Activated effector memory CD4-positive, alpha-beta T cell treated with Interleukin-2 at 50 U/mL for 16 hours (primary cell): ENCODE results near the gene CASQ2.
"Not testable (repeated sequence)": the region's sequence is repeated elsewhere in the genome, so short reads cannot be mapped to it uniquely, and the experiment has no call there.

Experiments
- DNase-seq: peaks from one replicate; pipeline ENCODE4 v3.0.0-alpha.2; 2020

The CASQ2 gene

GRCh38 chr1:115768549-115768948 lies at the start of gene CASQ2:
Gene CASQ2, minus strand, starts transcription at chr1:115768714. Its CDS starts 173 bp downstream, at chr1:115768541.
- DNase-seq: no peak

DNA sequence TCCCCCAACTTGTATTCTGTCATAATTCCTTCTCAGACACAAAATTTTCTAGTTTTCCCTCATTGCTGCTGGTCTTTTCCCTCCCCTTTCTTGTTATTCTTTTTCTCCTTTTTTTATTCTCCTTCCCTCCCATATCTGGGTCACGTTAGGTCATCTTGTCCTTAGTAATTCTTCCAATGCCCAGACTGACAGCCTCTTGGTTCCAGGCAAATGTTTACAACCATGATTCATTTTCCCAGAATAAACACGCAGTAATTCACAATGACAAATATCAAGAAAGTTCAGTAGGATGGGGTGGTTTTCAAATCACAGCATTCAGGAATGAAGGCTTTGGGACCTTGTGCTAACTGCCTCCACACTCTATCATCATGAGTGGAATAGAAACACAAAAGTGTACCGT lies 47.2 kb upstream of the CASQ2 start:
- no peak for DNase-seq

DNA sequence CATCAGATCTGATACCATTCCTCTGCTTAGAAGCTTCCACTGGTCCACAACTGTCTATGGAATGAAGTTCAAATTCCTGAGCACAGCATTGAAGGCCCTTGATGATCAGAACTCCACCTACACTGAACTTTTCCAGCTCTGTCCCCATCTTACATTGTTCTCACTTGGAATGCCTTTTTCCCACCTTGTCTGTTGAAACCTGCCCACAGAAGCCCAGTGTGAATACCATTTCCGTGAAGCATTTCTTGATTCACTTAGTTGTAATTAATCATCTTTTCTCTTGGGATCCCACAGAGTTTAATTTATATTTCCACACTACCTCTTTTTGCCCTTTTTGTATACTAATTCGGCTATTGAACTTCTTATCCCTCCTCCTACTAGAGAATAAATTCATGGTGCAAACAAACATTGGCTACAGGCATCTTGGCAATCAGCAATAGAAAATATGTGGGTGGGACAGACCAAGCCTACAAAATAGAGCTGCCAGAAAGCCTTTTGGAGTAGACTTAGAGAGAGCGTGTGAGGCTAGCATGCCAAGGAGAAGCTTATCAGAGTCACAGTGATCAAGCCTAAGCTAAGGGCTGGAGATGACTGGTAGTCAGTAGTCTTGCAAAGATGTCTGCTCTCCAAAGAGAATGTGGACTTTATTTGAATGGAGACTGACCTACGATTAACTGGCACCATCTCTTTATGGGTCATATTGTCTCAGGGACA lies 46.3 kb upstream of the CASQ2 start:
- no peak for DNase-seq

DNA sequence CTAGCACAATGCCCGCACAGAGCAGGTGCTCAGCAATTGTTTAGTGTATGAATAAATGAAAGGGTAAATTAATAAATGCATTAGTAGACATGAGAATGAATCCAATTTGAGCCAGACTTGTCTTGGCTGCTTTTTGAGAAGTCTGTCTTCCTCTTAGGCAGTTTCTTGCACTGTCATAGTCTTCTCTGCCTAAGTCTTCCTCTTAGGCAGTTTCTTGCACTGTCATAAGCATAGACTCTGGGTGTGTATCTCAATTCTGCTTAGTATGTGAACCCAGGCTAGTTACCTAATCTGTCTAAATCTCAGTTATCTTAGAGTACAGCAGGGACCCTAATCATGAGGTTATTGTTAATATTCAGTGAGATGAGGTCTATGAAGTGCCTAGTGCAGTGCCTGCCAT lies 45.2 kb upstream of the CASQ2 start:
- DNase-seq: no peak

DNA sequence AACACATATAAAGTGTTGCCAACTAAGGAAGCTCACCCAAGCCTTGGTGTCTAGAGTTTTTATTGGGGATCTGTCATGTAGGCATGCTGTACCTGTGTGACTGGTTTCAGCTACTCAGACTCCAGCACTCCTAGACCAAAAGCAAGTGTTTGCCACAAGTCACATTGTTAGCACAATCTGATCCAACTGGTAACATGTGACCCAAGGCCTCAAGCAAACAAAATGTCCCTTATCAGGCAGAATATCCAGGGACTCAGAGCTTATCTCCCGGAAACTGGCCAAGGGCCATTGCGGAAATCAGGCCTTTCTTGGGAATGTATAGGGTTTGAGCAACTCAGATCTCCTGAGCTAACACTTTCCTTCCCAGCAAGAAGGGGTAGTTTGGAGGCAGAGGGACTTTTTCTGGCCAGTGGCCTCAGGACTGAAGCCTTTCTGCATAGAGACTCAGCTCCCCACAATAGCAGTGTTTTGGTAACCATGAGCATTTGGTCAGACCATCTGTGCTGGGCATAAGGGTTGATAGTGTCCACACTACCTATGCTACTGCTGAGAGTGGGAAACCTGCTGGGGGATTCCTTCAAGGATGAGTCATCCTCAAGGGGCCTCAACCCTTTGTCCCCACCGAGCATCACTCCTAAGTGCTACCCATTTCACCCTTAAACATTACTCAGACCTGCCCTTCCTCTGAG lies 42.8 kb upstream of the CASQ2 start:
- no peak for DNase-seq

DNA sequence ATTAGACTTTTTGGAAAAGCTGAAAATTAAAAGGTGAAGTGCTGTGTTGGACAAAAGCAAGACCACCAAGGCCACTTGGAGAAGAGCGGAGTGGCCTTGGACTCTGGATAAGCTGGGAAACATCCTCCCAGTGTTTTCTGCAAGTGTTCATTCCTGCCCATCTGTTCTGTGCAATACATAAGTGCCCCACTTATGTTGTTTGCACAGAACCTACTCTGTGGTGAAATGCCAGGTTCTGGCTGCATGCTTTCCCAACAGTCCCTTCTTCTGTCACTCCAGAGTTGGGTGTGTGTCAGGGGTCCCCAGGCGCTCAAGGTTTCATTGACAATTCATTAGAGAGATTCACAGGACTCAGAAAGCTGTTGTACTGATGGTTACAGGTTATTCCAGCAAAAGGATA lies 42.1 kb upstream of the CASQ2 start:
- no peak for DNase-seq

DNA sequence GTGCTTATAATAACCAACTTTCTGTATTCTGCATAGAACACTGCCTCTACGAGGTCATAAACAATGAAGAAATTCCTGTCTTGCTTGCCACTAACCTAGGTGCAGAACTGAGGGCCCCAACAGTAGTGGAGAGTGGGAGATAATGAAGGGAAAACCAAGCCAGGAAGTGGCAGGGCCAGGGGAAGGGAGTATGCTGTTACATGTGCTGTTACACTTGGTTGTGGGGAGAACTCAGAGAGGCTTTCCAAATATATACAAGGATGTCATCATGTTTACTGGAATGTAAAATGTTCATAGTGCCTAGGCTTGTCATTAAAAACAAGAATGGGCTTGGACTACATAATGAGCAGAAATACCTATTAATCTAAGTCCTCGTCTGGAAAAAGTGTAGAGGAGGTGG lies 41.3 kb upstream of the CASQ2 start:
- DNase-seq: no peak

- no peak for DNase-seq
Measured at GRCh38 chr1:115809076-115809475, 40.6 kb upstream of the CASQ2 start.

GRCh38 chr1:115807723-115808122 lies 39.2 kb upstream of the CASQ2 start:
- DNase-seq: no peak

DNA sequence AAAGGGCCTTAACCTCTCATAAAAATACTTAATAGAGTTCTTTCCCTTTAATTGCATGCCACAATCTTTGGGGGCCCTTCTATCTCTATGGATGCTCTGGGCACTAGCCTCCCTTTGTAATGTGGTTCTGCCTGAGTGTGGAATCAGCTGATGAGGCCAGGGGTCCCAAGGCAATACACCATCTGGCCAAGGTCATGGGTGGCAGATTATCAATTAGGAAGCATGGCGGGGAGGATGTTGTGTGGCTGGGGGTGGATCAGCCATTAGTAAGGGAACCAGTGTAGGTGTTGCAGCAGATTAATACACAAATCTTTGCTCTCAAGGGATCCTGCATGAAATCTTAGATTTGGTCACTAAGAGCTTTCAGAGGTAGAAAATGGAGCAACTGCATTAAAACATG lies 37.1 kb upstream of the CASQ2 start:
- no peak for DNase-seq

DNA sequence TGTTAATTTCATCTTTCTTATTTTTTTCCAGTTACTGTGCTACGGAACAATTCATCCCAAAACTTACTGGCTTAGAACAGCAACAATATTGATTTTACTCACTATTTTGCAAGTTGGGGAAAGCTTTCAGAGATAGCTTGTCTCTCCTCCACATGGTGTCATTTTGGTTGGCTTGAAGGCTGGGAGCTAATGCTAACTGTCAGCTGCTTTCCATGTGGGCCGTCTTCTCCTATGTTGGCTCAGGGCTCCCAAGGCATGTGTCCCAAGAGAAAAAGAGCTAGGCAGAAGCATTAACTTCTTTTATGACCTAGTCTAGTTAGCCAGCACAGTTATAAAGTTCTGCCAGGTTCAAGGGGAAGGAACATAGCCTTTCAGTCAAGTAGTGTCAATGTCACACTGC lies 33.9 kb upstream of the CASQ2 start:
- DNase-seq: no peak

DNA sequence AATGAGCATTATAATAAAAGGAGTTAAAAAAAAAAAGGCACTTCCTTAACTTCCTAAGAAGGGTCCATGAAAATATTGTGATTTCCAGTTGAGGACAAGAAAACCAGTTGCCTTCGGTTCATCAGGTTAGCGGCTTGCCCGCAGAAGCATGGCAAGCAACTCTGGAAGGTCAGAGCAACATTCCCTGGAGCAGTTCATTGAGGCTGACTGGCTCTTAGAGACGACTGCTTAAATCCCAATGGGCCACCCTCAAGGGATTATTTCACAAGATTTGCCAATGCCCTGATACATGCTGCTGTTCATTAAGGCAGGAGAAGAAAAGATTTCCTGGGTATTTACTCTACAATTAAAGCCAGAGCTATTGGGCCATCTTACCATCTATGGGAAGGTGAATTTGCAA lies 29.0 kb upstream of the CASQ2 start:
- no peak for DNase-seq

DNA sequence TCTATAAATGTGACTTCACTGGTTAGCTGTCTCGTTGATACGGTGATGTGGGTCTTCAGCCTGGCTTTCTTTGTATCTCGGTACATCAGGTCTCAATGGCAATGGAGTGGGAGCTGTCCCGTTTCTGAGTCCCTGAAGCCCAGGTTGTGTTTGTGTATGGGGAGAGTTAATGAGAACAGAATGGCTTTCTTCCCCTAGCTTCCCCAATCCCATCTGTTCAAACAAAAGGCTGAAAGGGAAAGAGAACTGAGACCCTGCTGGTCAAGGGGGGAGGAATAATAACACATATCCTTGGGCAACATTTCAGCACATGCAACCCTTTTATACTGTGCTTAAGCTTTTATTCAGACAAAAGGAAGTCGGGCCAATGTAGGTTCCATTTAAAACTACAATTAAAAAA lies 28.4 kb upstream of the CASQ2 start:
- DNase-seq: no peak

DNA sequence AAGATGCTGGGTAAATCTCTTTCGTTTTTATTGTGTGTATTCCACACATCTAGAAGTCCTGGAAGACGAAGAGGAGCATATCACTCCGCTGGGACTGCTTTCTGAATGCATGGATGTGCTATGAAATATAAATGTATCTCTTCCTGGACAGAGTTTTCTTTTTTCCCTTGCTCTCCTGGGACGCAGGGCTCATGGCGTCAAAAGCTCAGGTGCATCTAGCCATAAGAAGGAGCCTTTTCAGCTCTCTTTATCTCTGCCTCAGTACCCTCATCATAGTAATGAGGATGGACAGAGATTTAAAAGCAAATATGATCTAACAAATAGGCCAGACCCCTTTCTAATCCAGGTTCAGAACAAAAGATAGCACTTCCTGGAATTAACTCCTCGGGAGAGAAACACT lies 27.5 kb upstream of the CASQ2 start:
- no peak for DNase-seq

GRCh38 chr1:115794976-115795639 lies 26.6 kb upstream of the CASQ2 start:
- DNase-seq: no peak

DNA sequence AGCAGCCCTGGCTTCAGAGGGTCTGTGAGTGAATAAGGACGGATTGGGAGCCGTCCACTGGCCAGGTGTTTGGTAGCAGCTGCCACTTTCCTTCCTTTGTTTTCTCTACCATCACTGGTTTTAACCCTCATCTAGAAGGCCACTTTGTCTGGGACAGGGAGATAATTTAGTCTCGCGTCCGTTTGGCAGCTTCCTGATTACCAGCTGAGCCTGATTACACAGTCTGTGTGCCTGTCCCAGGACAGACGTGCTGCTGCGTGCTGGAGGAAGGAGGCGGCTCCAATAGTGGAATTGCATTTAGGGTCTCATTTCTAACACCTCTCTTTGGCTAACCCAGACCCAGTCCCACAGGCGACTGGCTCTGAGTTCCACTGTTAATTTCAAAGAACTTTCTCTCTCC lies 24.6 kb upstream of the CASQ2 start:
- DNase-seq: no peak

DNA sequence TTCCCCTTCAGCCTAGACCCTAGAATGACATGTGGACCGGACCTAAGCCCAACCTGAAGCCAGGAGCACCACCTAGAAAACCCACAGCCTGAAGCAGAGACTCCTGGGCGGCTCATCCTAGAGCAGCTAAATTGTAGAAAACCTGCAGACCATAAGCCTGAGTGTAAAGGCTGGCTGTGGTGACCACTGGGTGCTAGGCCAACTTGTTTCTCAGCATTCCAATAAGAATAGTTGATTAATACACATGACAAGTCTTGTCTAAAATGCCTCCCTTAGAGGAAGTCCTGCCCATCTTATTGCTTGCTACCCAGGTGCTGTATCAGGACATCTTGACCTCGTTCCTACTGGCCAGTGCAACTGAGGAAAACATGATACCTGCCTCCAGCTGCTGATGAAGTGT lies 23.3 kb upstream of the CASQ2 start:
- DNase-seq: no peak

DNA sequence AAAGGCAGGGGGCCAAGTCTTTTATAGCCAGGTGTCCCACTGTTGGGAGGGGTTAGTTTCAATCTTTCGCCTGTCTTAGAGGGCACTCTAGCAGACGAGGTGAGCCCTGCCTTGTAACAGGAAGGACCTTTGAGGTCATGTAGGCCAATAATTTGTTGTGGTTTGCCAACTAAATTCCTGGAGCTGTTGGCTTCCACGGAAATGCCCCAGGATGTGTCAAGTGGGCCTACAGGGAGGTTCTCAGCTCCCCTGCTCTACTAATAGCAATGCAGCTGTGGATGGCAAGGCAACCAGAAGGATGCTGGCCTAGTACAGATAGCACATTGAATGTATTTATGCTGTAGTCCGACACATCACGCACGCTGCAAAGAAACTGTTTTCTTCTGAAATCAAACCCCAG lies 22.3 kb upstream of the CASQ2 start:
- no peak for DNase-seq

DNA sequence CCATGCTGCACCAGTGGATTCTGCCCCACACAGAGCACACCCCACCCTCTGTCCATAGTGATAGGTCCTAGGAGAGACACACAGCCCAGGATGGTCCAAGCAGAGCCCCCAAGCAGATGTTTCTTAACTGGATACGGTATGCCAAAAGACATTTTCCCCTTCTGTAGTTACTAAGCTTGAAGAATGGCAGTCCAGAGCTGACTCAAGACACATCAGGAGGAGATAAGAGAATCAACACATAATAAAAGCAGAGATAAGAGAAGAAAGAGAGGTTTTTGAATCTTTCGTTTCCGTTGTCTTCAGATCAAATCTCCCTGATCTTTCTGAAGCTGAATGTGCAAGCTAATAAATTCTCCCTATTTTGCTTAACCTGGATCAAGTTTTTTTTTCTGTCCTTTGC lies 21.8 kb upstream of the CASQ2 start:
- DNase-seq: no peak

DNA sequence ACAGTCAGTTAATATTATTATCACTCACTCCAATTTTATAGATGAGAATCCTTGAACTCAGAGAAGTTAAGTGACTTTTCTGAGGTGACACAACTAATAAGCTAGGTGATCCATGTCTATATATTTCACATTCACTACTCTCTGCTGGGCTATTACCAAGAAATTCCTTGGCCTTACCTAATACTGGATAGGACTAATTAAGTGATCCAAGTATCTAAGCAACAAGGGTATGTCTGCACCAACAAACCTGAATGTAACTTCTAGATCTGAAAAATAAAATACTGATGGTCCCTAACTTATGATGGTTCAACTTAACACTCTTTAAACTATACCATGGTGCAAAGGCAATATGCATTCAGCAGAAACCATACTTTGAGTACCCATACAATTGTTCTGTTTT lies 14.8 kb upstream of the CASQ2 start:
- DNase-seq: no peak

DNA sequence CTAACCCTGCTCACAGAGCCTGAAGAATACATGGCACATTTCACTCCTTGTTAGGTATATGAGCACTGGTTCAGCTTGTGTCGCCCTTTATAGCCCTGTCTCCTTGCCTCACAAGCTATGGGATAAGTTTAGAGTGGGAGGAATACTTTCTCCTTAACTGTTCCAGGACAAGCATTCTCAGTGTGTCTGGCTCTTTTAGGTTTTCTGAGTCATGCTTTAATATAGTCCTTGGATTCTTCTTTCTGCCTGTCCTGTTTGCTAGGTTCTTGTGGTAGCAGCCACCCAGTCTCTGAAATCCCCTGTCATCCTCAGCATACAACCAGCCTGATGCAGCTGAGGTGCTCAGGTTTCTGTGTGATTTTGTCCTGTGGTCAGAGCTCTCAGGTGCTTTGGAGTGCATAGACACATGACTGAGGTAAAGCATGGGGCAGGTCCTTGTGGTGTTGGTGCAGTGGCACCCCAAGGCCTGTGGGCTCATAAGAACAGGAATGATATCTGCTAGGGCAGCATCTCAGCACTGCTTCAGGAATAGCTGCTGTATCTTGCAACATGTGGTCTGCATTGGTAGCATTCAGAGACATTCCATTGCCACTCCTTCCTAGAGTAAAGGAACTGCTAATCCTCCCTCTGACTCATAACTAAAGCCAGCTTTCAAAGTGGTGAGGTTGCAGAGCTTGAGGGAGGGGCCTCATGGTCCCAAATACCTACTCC lies 14.2 kb upstream of the CASQ2 start:
- no peak for DNase-seq

DNA sequence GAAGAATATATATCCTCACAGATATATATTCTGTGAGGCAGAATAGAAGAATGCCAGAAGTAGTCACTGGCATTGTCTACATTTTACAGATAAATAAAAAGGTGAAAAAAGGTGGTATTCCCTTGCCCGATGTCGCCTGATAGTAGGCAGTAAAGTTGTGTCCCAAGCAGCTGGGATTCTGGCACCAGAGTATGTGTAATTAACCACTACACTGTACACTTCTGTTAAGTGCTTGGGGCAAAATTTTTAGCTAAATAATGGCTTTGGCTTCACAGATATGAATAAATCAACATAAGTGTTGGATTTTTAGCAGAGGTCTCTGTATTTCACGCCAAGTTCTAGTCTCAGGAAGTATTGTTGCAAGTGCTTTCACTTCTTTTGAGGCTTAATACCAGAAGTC lies 13.3 kb upstream of the CASQ2 start:
- no peak for DNase-seq

GRCh38 chr1:115781343-115781742 lies 12.8 kb upstream of the CASQ2 start:
- no peak for DNase-seq

DNA sequence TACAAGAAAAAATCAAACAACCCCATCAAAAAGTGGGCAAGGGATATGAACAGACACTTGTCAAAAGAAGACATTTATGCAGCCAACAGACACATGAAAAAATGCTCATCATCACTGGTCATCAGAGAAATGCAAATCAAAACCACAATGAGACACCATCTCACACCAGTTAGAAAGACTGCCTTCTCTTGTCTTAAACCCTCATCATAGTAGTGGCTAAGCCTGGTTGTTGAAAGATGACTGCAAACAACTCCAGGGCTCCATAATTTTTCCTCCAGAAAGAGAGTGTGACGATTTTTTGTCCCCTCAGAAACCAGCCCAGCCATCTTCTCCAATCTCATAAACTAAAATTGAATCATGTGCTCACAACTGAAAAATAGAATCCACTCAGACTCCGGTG lies 12.1 kb upstream of the CASQ2 start:
- DNase-seq: not testable (repeated sequence)
